SK-N-SH (cell line): ENCODE measurements around the gene DGKK. TPM values are rescaled to one million over a fixed set of nuclear protein-coding genes. Genes with fewer than 3 reads are reported as not detected.

Experiments used
- CTCF ChIA-PET: fragments of 300-600, 350-600 bp; formaldehyde crosslinking; extraction: SDS; loops from one replicate; lab custom pipeline; 2021; lab: Yijun Ruan, JAX
- POLR2A ChIA-PET: fragments of 350-600 bp; sonication (Branson Sonifier 250); formaldehyde crosslinking; extraction: SDS; loops from one replicate; lab custom pipeline; 2020; ENCODE audit warnings: antibody characterized with exemption, inconsistent platforms; lab: Yijun Ruan, JAX
- DNase-seq: peaks from one replicate; pipeline ENCODE4 v3.0.0; 2012
- H2AFZ ChIP-seq: fragments of 200-600 bp; sonication (generic); 2 replicates; pipeline ENCODE4 v1.8.1; 2016; ENCODE audit warnings: antibody characterized with exemption, mild to moderate bottlenecking, low read depth
- H3F3A ChIP-seq: fragments of 200-600 bp; sonication (generic); replicated peaks from 2 replicates; pipeline ENCODE3; 2016; ENCODE audit warnings: antibody characterized with exemption, mild to moderate bottlenecking; ENCODE audit not compliant: insufficient read depth
- H3K27ac ChIP-seq, 2 experiments: fragments of 200-500 bp in 1 of 2; fragments of 200-600 bp in 1 of 2; sonication (Bioruptor generic) in 1 of 2; sonication (generic), shearing (Covaris generic) in 1 of 2; 2 replicates each; pipeline versions ENCODE4 v1.5.1 to v1.6.1; 2014 to 2016; ENCODE audit warnings: low read depth in 2 of 2, inconsistent platforms in 1 of 2, low read length in 1 of 2, mild to moderate bottlenecking in 1 of 2, mixed read lengths in 1 of 2
- H3K27me3 ChIP-seq: fragments of 200-600 bp; sonication (generic), shearing (Covaris generic); 2 replicates; pipeline ENCODE4 v1.6.1; 2016; ENCODE audit warnings: mixed run types; ENCODE audit not compliant: insufficient read depth
- H3K36me3 ChIP-seq, 2 experiments: fragments of 200-500 bp in 1 of 2; fragments of 200-600 bp in 1 of 2; sonication (Bioruptor generic) in 1 of 2; sonication (generic) in 1 of 2; replicated peaks in 1 of 2; 2 replicates each; pipeline versions ENCODE3 to v1.5.1; 2014 to 2016; ENCODE audit warnings: low read length in 1 of 2, mild to moderate bottlenecking in 1 of 2; ENCODE audit not compliant: insufficient read depth in 2 of 2, control insufficient read depth in 1 of 2
- H3K4me1 ChIP-seq, 2 experiments: fragments of 200-500 bp in 1 of 2; fragments of 200-600 bp in 1 of 2; sonication (Bioruptor generic) in 1 of 2; sonication (generic), shearing (Covaris generic) in 1 of 2; 2 replicates each; pipeline versions ENCODE4 v1.5.1 to v1.6.1; 2014 to 2016; ENCODE audit warnings: low read depth in 1 of 2, low read length in 1 of 2, mixed run types in 1 of 2; ENCODE audit not compliant: insufficient read depth in 2 of 2, control insufficient read depth in 1 of 2
- H3K4me2 ChIP-seq: fragments of 200-600 bp; sonication (generic), shearing (Covaris generic); 2 replicates; pipeline ENCODE4 v1.6.1; 2017; ENCODE audit warnings: mixed run types
- H3K4me3 ChIP-seq, 2 experiments: fragments of 200-500 bp in 1 of 2; fragments of 200-600 bp in 1 of 2; sonication (Bioruptor generic) in 1 of 2; sonication (generic), shearing (Covaris generic) in 1 of 2; 2 replicates each; pipeline versions ENCODE4 v1.5.1 to v1.8.1; 2014 to 2016; ENCODE audit warnings: low read depth in 2 of 2, inconsistent platforms in 1 of 2, low read length in 1 of 2, mild to moderate bottlenecking in 1 of 2, mixed read lengths in 1 of 2, moderate library complexity in 1 of 2
- H3K79me2 ChIP-seq: fragments of 200-600 bp; sonication (generic); 2 replicates; pipeline ENCODE4 v1.8.1; 2017; ENCODE audit warnings: mild to moderate bottlenecking; ENCODE audit not compliant: insufficient read depth
- H3K9ac ChIP-seq: fragments of 200-600 bp; sonication (generic); 2 replicates; pipeline ENCODE4 v1.6.1; 2017; ENCODE audit warnings: mixed run types
- H3K9me2 ChIP-seq: fragments of 200-600 bp; sonication (generic); 2 replicates; pipeline ENCODE4 v1.6.1; 2017; ENCODE audit warnings: mixed run types
- H3K9me3 ChIP-seq: fragments of 200-600 bp; sonication (generic); 2 replicates; pipeline ENCODE4 v1.6.1; 2017; ENCODE audit warnings: mixed run types, mild to moderate bottlenecking, moderate library complexity
- H4K20me1 ChIP-seq: fragments of 200-600 bp; sonication (generic); 2 replicates; pipeline ENCODE4 v1.6.1; 2017; ENCODE audit warnings: mild to moderate bottlenecking, mixed run types; ENCODE audit not compliant: insufficient read depth
- CHD2 ChIP-seq: fragments of 150-350 bp; IDR thresholded peaks from 2 replicates; pipeline ENCODE4 v1.6.1; 2018; ENCODE audit warnings: low read length; ENCODE audit not compliant: partially characterized antibody
- ELF1 ChIP-seq: IDR thresholded peaks from 2 replicates; pipeline ENCODE4 v1.4.0; 2012
- FOXJ3 ChIP-seq: sonication (generic); formaldehyde crosslinking; IDR thresholded peaks from 2 replicates; pipeline ENCODE4 v1.5.1; 2020; ENCODE audit warnings: mild to moderate bottlenecking, missing genetic modification reagents
- GABPA ChIP-seq: IDR thresholded peaks from 2 replicates; pipeline ENCODE4 v1.4.0; 2012; ENCODE audit warnings: low read depth, mild to moderate bottlenecking
- GATA2 ChIP-seq: sonication (generic); formaldehyde crosslinking; IDR thresholded peaks from 2 replicates; pipeline ENCODE4 v1.5.0; 2020; ENCODE audit warnings: mild to moderate bottlenecking, missing genetic modification reagents
- JUND ChIP-seq: IDR thresholded peaks from 2 replicates; pipeline ENCODE4 v1.4.0; 2012
- MAX ChIP-seq: IDR thresholded peaks from 2 replicates; pipeline ENCODE4 v1.4.0; 2012; ENCODE audit warnings: low read depth
- MEF2A ChIP-seq: IDR thresholded peaks from 2 replicates; pipeline ENCODE4 v1.4.0; 2012; ENCODE audit warnings: low read depth, borderline replicate concordance
- MXI1 ChIP-seq: IDR thresholded peaks from 2 replicates; pipeline ENCODE4 v1.6.1; 2012; ENCODE audit warnings: mild to moderate bottlenecking, low read depth, low read length, improper control_type of control experiment
- NFIC ChIP-seq: IDR thresholded peaks from 2 replicates; pipeline ENCODE4 v1.4.0; 2012; ENCODE audit warnings: borderline replicate concordance
- RCOR1 ChIP-seq: fragments of 150-350 bp; IDR thresholded peaks from 2 replicates; pipeline ENCODE4 v1.6.1; 2017; ENCODE audit warnings: antibody characterized with exemption, low read length
- REST ChIP-seq: IDR thresholded peaks from 2 replicates; pipeline ENCODE4 v1.6.1; 2012; ENCODE audit warnings: mild to moderate bottlenecking, low read depth, low read length, moderate library complexity
- RFX5 ChIP-seq: IDR thresholded peaks from 2 replicates; pipeline ENCODE4 v1.6.1; 2012; ENCODE audit warnings: mild to moderate bottlenecking, improper control_type of control experiment, low read length
- USF2 ChIP-seq: fragments of 150-350 bp; IDR thresholded peaks from 2 replicates; pipeline ENCODE4 v1.6.1; 2017; ENCODE audit warnings: antibody characterized with exemption, low read length, low read depth, borderline replicate concordance
- polyA plus RNA-seq, 3 experiments: library from polyadenylated mRNA; depleted of rRNA; stranded (reverse); fragments of >200 nt; gene quantifications; 2 replicates each; pipeline ENCODE4 v1.2.3, GENCODE V29; 2012
- TF ChIP-seq, protein P1 (sequence below): IDR thresholded peaks from 2 replicates; pipeline ENCODE4 v1.4.0; 2012; ENCODE audit warnings: low read depth, borderline replicate concordance

Gene DGKK
- polyA plus RNA-seq, 1 of the 3 experiments (the other 2 are of a cell fraction): 0.02 TPM

DNA sequence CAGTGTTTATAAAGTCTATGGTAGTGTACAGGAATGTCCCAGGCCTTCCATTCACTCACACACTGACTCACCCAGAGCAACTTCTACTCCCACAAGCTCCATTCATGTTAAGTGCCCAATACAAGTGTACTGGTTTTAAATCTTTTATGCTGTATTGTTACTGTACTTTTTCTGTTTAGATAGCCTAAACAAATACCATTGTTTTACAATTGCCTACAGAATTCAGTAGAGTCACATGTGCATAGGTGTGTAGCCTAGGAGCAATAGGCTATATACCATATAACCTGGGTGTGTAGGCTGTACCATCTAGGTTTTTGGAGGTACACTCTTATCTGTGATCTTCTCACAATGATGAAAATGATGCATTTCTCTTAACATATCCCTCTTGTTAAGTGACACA is 126.7 kb downstream of the DGKK start:
- ChIA-PET CTCF (no interaction called here), POLR2A (no interaction called here)
- Histone ChIP-seq H3K79me2 (no peaks in the 10 kb centered on the region), H3K4me2 (no peak overlapping the region), H3K36me3 (no peaks in the 10 kb centered on the region), H3K9ac (no peak overlapping the region), H3K27me3 (no peaks in the 10 kb centered on the region; the same call in 1 of the 2 replicates), H3K4me1 (no peaks in the 10 kb centered on the region), H2AFZ (no peak overlapping the region), H3K27ac (no peak overlapping the region), H3K9me2 (no peaks in the 10 kb centered on the region), H3F3A (no peaks in the 10 kb centered on the region)
- TF ChIP-seq MEF2A: no peak
- no peak for TF ChIP-seq NFIC
- no peak for TF ChIP-seq MXI1
- TF ChIP-seq CHD2: no peak
- TF ChIP-seq FOXJ3 (CRISPR knock-in tag): no peak
- TF ChIP-seq GATA2 (CRISPR knock-in tag): no peak
- TF ChIP-seq USF2: no peak
- no peak for TF ChIP-seq JUND
- TF ChIP-seq RCOR1: no peak
- no peak for TF ChIP-seq MAX
- TF ChIP-seq REST: no peak
- TF ChIP-seq, protein P1, sequence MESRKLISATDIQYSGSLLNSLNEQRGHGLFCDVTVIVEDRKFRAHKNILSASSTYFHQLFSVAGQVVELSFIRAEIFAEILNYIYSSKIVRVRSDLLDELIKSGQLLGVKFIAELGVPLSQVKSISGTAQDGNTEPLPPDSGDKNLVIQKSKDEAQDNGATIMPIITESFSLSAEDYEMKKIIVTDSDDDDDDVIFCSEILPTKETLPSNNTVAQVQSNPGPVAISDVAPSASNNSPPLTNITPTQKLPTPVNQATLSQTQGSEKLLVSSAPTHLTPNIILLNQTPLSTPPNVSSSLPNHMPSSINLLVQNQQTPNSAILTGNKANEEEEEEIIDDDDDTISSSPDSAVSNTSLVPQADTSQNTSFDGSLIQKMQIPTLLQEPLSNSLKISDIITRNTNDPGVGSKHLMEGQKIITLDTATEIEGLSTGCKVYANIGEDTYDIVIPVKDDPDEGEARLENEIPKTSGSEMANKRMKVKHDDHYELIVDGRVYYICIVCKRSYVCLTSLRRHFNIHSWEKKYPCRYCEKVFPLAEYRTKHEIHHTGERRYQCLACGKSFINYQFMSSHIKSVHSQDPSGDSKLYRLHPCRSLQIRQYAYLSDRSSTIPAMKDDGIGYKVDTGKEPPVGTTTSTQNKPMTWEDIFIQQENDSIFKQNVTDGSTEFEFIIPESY: no peak
- TF ChIP-seq GABPA: no peak
- no peak for TF ChIP-seq RFX5
- no peak for TF ChIP-seq ELF1
- TF ChIP-seq, all 33 proteins: peak for 0
- no peak for DNase-seq
- Histone ChIP-seq H4K20me1 (no peaks in the 10 kb centered on the region), H3K9me3 (no peaks in the 10 kb centered on the region), H3K4me3 (no peak overlapping the region)
